GM10847 (cell line): ENCODE data around the gene OR1M1.

ENCODE experiments used
- POLR2A ChIP-seq: IDR thresholded peaks from 2 replicates; pipeline ENCODE4 v1.6.1; 2011; ENCODE audit not compliant: insufficient read length; ENCODE audit errors: extremely low read depth

OR1M1 gene

DNA sequence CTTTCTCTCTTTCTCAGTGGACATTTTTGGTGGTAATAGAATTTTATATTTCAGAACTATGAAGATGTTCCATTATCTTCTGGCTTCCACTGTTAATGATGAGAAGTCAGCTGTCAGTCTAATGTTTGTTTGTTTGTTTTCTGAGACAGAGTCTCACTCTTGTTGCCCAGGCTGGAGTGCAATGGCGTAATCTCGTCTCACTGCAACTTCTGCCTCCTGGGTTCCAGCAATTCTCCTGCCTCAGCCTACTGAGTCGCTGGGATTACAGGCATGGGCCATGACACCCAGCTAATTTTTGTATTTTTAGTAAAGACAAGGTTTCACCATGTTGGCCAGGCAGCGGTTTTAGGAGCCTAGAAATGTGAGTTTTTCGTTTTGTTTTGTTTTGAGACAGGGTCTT lies 58.1 kb downstream of the OR1M1 start:
- TF ChIP-seq POLR2A = no peak
